CD4-positive, alpha-beta T cell treated with Interleukin-12 subunit alpha and Interleukin-12 subunit beta, for 1 hour (primary cell): ENCODE measurements around the gene KLHL26.

Experiments used
- DNase-seq: peaks from one replicate; pipeline ENCODE4 v3.0.0-alpha.2; 2020

KLHL26 gene

GRCh38 chr19:18613589-18614234, 23.1 kb upstream of the KLHL26 start:
- no peak for DNase-seq

- DNase-seq, result no peak
These were observed 20.8 kb upstream of the KLHL26 start for GRCh38 chr19:18616023-18616422.

- no peak for DNase-seq
These were observed 19.3 kb upstream of the KLHL26 start for GRCh38 chr19:18617562-18617961.

- DNase-seq, result no peak
These were observed 18.6 kb upstream of the KLHL26 start for GRCh38 chr19:18618236-18618635.

- DNase-seq, result no peak
These were observed 16.5 kb upstream of the KLHL26 start for GRCh38 chr19:18620311-18620710.

- DNase-seq, result no peak
These were observed 15.9 kb upstream of the KLHL26 start for GRCh38 chr19:18620902-18621301.

GRCh38 chr19:18626906-18627305, 9.9 kb upstream of the KLHL26 start:
- no peak for DNase-seq

GRCh38 chr19:18629166-18630088, 7.4 kb upstream of the KLHL26 start:
- DNase-seq, result no peak

- no peak for DNase-seq
These were observed 3.5 kb upstream of the KLHL26 start for GRCh38 chr19:18633321-18633720.

GRCh38 chr19:18634612-18635297, 2.1 kb upstream of the KLHL26 start:
- DNase-seq, result no peak

- DNase-seq, result no peak
These were observed 1.0 kb upstream of the KLHL26 start for GRCh38 chr19:18635831-18636182.

- DNase-seq, result peak; percentile 98
These were observed 452 bp upstream of the KLHL26 start for GRCh38 chr19:18636183-18636968.

- DNase-seq, result no peak
These were observed 1.1 kb downstream of the KLHL26 start for GRCh38 chr19:18637673-18638630.

GRCh38 chr19:18639706-18640243, 2.9 kb downstream of the KLHL26 start:
- DNase-seq, result no peak

GRCh38 chr19:18644196-18645034, 7.6 kb downstream of the KLHL26 start:
- DNase-seq, result no peak

- no peak for DNase-seq
These were observed 8.2 kb downstream of the KLHL26 start for GRCh38 chr19:18645035-18645511.

GRCh38 chr19:18646535-18647370, 9.9 kb downstream of the KLHL26 start:
- no peak for DNase-seq

- no peak for DNase-seq
These were observed 10.5 kb downstream of the KLHL26 start for GRCh38 chr19:18647371-18647767.

GRCh38 chr19:18647807-18648206, 11.0 kb downstream of the KLHL26 start:
- DNase-seq, result no peak
